HG02970 (cell line): ENCODE results near the gene CALB2.
A peak's percentile ranks its signal among the peaks of the same experiment; 100 is the strongest.
"Not testable (repeated sequence)": the region's sequence is repeated elsewhere in the genome, so short reads cannot be mapped to it uniquely, and the experiment has no call there.

Experiments used
- ATAC-seq: cut with Tn5 transposase; IDR thresholded peaks from one replicate; pipeline ENCODE4 v1.9.1; 2021; ENCODE audit warnings: mild to moderate bottlenecking, moderate library complexity, moderate number of reproducible peaks; ENCODE audit not compliant: unreplicated experiment, low FRiP score

The CALB2 gene

GRCh38 chr16:71358464-71358998 is at the start of gene CALB2:
Gene CALB2, plus strand, starts transcription at chr16:71358723. Its CDS starts 70 bp downstream, at chr16:71358793.
- peak; percentile 68 for ATAC-seq

- no peak for ATAC-seq
Measured at GRCh38 chr16:71311553-71312158, 46.9 kb upstream of the CALB2 start.

GRCh38 chr16:71313591-71313990 is 44.9 kb upstream of the CALB2 start:
- ATAC-seq = not testable (repeated sequence)

- ATAC-seq = no peak
Measured at GRCh38 chr16:71315269-71315668, 43.3 kb upstream of the CALB2 start.

GRCh38 chr16:71319999-71320398 is 38.5 kb upstream of the CALB2 start:
- ATAC-seq = no peak

GRCh38 chr16:71327720-71328119 is 30.8 kb upstream of the CALB2 start:
- no peak for ATAC-seq

- ATAC-seq = no peak
Measured at GRCh38 chr16:71328151-71328550, 30.4 kb upstream of the CALB2 start.

- no peak for ATAC-seq
Measured at GRCh38 chr16:71337631-71338030, 20.9 kb upstream of the CALB2 start.

- ATAC-seq = no peak
Measured at GRCh38 chr16:71338193-71338592, 20.3 kb upstream of the CALB2 start.

GRCh38 chr16:71338632-71339031 is 19.9 kb upstream of the CALB2 start:
- ATAC-seq = no peak

GRCh38 chr16:71339236-71340171 is 19.0 kb upstream of the CALB2 start:
- no peak for ATAC-seq

- ATAC-seq = no peak
Measured at GRCh38 chr16:71340406-71340805, 18.1 kb upstream of the CALB2 start.

- ATAC-seq = no peak
Measured at GRCh38 chr16:71341881-71342280, 16.6 kb upstream of the CALB2 start.

GRCh38 chr16:71343078-71343477 is 15.4 kb upstream of the CALB2 start:
- ATAC-seq = no peak

- ATAC-seq = no peak
Measured at GRCh38 chr16:71344315-71344905, 14.1 kb upstream of the CALB2 start.

GRCh38 chr16:71345031-71345430 is 13.5 kb upstream of the CALB2 start:
- ATAC-seq = no peak

- ATAC-seq = no peak
Measured at GRCh38 chr16:71347146-71347545, 11.4 kb upstream of the CALB2 start.

GRCh38 chr16:71348262-71349085 is 10.0 kb upstream of the CALB2 start:
- no peak for ATAC-seq

- ATAC-seq = no peak
Measured at GRCh38 chr16:71350821-71351557, 7.5 kb upstream of the CALB2 start.

- ATAC-seq = no peak
Measured at GRCh38 chr16:71351558-71351901, 7.0 kb upstream of the CALB2 start.
